Measurements from ENCODE around the gene LAMA5. TPM values are rescaled to one million over a fixed set of nuclear protein-coding genes. Genes with fewer than 3 reads are reported as not detected.

The LAMA5 gene
- total RNA-seq, 1 experiment from 2014 or later = 81.2 TPM

GRCh38 chr20:62303340-62304226 is 63.5 kb downstream of the LAMA5 start:
- peak; percentile 35 for DNase-seq (ENCODE audit: low spot score)

DNA sequence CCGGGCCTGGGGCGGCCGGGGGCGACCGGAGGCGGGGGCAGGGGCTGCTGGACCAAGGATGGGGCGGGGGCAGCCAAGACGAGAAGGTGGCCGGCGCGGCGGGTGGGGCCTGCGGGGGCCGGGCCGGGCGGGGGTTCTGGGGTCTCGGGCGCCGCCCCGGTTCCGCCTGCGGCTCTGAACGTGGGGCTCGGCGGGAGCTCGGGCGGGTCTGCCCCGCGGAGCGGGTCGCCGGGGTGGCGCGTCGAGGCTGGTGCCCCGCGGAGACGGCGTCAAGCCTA is 64.1 kb downstream of the LAMA5 start:
- DNase-seq (ENCODE audit: low spot score) = no peak

GRCh38 chr20:62302341-62303061 is 64.6 kb downstream of the LAMA5 start, which contains the start of gene ADRM1:
Gene ADRM1 (plus strand): TSS chr20:62302997. CDS start chr20:62303569, 572 bp downstream.
- DNase-seq (ENCODE audit: low spot score) = peak; percentile 88

- DNase-seq (ENCODE audit: low spot score) = peak; percentile 87
Observed at GRCh38 chr20:62301773-62302340, 65.3 kb downstream of the LAMA5 start.

- no peak for DNase-seq (ENCODE audit: low spot score)
Observed at GRCh38 chr20:62301111-62301668, 65.9 kb downstream of the LAMA5 start.

- DNase-seq (ENCODE audit: low spot score) = no peak
Observed at GRCh38 chr20:62300319-62300718, 66.8 kb downstream of the LAMA5 start.

DNA sequence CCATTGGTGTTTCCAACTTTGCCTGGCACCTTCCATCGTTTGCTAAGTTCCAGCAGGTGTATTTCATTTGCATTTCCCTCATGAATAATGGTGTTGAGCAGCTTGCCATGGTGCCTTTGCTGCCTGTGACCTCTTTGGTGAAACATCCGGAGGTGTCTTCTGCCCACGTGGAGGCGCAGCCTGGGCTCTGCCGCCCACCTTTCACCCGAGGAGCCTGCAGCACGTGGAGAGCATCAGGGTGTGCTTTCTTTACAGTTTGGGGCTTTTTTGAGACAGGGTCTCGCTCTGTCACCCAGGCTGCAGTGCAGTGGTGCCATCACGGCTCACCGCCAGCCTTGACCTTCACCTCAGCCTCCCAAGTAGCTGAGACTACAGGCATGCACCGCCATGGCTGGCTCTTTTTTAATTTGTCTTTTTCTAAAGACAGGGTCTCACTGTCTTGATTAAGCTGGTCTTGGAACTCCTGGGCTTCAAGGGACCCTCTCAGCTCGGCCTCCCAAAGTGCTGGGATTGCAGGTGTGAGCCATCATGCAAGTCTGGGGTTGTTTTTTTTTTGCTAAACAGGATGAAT is 67.4 kb downstream of the LAMA5 start:
- no peak for DNase-seq (ENCODE audit: low spot score)

- DNase-seq (ENCODE audit: low spot score) = no peak
Observed at GRCh38 chr20:62298577-62299249, 68.4 kb downstream of the LAMA5 start.

DNA sequence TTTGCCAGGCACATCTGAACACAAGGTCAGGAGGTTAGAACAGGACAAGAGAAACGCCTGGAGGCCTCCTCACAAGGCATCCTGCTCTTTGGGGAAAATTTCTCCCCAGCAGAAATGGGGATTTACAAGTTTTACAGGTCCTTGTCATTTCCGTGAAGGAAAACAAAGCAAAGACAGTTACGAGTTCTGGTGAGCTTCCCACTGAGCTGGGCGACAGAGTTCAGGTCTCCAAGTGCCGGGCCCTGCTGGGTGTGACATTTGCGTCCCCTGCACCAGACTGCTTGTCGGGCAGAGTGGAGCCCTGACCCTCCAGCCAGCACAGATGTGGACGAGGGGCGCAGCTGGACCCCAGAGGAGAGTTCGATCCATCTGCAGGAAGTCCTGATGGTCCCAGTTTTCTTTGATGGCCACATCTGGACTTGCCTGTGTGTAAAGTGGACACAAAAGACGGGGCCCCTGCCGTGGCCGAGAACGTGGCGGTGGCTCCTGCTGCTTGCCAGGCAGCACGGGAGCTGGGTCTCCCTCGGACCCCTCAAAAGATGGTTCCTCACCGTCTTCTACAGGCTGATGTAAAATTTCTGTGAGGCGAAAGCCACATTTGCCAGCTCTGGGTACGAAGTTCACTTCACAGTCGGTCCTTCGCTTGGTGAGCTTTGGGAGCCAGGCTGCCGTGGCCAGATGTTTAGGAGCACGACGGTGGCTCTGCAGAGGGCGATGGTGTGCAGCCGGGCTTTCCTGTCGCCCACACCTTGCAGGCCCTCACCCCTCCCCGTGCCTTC is 69.5 kb downstream of the LAMA5 start:
- DNase-seq (ENCODE audit: low spot score) = no peak

GRCh38 chr20:62296724-62297448 is 70.2 kb downstream of the LAMA5 start:
- DNase-seq (ENCODE audit: low spot score) = no peak

DNA sequence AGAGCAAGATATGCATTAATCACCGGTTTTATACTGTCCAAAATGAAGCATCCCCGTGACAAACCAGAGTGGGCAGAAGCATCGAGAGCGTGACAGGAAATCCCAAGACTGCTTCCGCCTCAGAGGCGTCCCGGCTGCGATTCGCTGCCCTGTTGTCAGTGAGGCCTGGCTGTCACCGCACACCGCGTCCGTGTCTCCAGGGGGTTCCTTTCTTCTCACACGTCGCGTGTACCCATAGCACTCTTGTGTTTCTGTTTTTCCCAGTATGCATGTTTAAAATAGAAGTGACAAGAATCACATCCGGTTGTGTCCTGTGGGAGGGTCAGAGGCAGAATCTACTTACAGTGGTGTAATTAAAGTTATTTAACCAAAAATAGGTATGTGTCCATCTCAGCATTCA is 72.6 kb downstream of the LAMA5 start:
- no peak for DNase-seq (ENCODE audit: low spot score)

GRCh38 chr20:62293946-62294345 is 73.2 kb downstream of the LAMA5 start:
- no peak for DNase-seq (ENCODE audit: low spot score)

GRCh38 chr20:62293111-62293784 is 73.9 kb downstream of the LAMA5 start:
- no peak for DNase-seq (ENCODE audit: low spot score)

GRCh38 chr20:62292108-62292507 is 75.0 kb downstream of the LAMA5 start:
- DNase-seq (ENCODE audit: low spot score) = no peak

DNA sequence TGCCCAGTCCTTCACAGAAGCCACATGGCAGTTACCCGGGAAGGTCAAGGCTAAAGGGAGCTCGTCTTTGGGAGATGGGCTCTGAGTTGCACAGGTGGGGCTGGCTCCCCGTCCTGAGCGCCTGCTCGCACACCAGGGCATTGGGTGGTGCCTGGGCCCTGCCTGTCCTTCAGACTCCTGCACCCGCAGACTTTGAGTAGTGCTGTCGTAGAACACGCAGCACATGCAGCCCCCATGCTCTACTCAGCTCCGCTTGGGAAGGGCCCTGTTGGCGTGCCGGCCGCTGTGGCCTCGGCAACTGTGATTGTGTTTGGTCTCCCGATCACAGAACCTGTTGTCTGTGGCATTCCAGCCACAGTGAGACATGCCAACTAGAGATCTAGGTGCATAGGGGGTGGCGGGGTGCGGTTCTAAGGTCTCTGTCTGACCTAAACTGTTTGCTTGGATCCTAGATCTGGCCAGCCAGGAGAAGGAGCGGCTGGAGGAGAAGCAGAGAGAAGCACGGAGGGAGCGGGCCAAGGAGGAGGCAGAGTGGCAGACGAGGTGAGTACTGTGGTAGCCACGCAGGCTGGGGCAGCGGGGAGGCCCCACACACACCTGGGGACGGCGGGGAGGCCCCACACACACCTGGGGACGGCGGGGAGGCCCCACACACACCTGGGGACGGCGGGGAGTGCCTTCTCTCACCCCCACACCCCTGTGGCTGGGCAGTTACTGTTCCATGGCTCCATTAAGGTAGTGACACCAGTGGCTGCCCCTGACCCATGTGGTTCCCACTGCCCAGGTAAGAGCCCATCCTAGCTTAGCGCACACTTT is 75.7 kb downstream of the LAMA5 start:
- no peak for DNase-seq (ENCODE audit: low spot score)

DNA sequence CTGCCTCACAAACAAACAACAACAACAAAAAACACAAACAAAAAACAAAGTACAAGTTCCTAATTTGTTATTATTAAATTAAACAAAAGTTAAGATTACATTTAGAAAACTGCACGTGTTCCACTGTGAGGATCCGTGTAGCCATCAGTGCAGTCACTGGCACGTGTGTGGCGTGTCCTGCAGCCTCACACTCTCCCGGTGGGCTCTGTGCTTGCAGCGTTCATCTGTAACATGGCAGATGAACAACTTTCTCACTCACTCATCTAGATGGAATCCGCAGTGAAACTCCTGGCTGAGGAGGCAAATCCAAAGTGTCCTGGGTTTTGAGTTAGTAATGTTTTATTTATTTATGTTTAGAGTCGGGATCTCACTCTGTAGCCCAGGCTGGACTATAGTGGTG is 77.2 kb downstream of the LAMA5 start:
- DNase-seq (ENCODE audit: low spot score) = no peak

DNA sequence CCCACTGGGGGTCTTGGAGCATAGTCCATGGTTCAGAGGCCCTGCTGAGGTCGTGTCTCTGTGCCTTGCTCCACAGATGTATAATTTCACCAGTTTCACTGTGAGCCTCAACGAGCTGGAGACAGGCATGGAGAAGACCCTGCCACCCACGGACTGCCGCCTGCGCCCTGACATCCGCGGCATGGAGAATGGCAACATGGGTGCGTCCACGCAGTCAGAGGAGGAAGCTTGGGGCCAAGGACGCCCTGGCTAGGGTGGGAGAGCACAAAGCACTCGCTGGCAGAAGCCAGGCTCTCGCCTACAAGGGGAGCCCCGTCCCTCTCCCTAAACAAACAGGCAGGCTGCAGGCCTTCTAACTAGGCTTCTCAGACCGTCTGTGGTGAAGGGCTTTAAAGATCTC is 78.0 kb downstream of the LAMA5 start:
- no peak for DNase-seq (ENCODE audit: low spot score)

DNA sequence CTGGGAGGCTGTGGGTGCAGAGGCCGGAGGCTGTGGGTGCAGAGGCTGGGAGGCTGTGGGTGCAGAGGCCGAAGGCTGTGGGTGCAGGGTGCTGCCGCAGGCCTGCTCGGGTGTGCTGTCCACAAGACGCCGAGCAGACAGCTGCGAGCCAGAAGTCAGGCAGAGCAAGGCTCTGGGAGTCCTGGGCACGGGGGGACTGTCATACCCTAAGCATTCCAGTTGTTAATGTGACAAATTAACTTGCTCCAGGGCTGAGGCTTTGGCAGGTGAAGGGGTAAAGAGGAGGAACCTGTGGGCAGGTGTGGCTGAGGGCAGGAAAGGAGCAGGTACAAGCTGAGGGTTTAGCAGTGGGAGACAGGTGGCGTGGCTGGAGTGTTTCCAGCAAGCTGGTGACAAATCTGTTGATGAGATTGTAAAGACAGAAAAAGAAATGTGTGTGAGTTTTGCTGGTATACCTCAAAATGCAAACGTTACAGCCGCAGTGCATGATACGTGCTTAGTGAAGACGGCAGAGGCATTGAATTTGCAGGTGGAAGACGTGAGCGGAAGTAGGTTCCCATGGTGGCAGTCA is 78.5 kb downstream of the LAMA5 start:
- DNase-seq (ENCODE audit: low spot score) = no peak
